Superior temporal gyrus (tissue), 1 donor: ENCODE results near the gene SRXN1.

ENCODE experiments used
- DNase-seq: peaks from one replicate; pipeline ENCODE4 v3.0.0-alpha.2; 2016; ENCODE audit errors: extremely low spot score

SRXN1 gene

GRCh38 chr20:607476-607875 is 45.5 kb downstream of the SRXN1 start:
- DNase-seq, result no peak

- DNase-seq, result no peak
Observed at GRCh38 chr20:605237-605636, 47.8 kb downstream of the SRXN1 start.

GRCh38 chr20:603116-603640 is 49.8 kb downstream of the SRXN1 start:
- DNase-seq, result no peak

- DNase-seq, result no peak
Observed at GRCh38 chr20:602111-602970, 50.7 kb downstream of the SRXN1 start.

GRCh38 chr20:600736-601135 is 52.3 kb downstream of the SRXN1 start:
- DNase-seq, result no peak

GRCh38 chr20:600141-600540 is 52.9 kb downstream of the SRXN1 start:
- DNase-seq, result no peak

GRCh38 chr20:598133-598850 is 54.7 kb downstream of the SRXN1 start:
- no peak for DNase-seq

- DNase-seq, result no peak
Observed at GRCh38 chr20:597560-597959, 55.4 kb downstream of the SRXN1 start.
